ENCODE data around the gene USF2. TPM values are rescaled to one million over a fixed set of nuclear protein-coding genes. Genes with fewer than 3 reads are reported as not detected.

The USF2 gene
- total RNA-seq, 1 donor from 2014 or later: 49.7 TPM

DNA sequence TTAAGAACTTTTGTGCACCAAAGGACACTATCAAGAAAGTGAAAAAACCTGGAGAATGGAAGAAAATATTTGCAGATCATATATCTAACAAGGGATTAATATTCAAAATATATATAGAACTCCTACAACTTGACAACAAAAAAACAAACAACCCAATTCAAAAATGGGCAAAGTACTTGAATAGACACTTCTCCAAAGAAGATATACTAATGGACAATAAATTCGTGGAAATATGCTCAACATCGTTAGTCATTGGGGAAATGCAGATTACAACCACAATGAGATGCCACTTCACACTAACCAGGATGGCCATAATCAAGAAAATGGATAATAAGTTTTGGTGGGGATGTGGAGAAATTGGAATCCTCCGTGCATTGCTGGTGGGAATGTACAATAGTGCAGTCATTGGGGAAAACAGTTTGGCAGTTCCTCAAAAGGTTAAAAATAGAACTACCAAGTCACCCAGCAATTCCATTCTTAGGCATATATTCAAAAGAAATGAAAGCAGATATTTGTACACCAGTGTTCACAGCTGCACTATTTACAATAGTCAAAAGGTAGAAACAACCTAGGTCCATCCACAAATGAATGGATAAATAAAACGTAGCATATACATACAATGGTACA is 22.2 kb upstream of the USF2 start:
- DNase-seq (ENCODE audit: low read depth): no peak

DNA sequence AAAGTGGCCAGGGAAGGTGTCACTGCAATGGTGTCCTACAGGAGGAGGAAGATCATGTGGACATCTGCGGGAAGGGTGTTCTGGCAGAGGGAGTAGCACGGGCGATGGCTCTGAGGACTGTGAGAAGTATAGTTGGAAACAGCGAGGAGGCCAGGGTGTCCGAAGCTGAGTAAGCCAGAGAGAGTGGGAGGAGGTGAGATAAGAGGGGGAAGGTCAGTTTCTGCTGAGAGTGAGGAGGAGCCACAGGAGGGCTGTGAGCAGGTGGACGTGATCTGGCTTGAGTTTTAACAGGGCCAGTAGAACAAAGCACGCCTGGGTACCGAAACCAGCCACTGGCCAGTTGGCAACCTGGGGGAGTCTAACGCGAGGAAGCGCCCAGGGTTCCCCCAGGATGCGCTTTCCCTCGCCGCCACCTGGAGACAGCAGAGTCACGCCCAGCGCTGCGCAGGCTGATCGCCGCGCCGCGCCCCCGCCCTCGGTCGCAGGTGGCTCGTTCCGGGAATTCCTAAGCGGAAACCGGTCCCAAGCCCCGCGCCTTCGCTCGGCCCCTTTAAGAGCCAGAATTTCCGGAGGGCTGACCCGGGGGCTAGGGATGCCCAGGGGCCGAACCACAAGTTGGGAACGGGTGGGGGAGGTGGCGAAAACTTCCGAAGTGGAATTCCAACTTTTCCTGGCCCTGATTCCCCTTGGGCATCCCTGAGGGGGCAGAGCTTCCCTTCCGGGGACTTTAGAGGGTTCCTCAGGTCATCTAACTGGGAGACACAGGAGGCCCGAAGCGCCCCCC is 21.0 kb upstream of the USF2 start:
- peak; percentile 78 for DNase-seq (ENCODE audit: low read depth)

GRCh38 chr19:35248310-35249145 is 20.2 kb upstream of the USF2 start, which contains the start of gene LSR:
LSR (plus strand) TSS chr19:35249002; CDS start chr19:35249023, 21 bp downstream.
- peak; percentile 74 for DNase-seq (ENCODE audit: low read depth)

DNA sequence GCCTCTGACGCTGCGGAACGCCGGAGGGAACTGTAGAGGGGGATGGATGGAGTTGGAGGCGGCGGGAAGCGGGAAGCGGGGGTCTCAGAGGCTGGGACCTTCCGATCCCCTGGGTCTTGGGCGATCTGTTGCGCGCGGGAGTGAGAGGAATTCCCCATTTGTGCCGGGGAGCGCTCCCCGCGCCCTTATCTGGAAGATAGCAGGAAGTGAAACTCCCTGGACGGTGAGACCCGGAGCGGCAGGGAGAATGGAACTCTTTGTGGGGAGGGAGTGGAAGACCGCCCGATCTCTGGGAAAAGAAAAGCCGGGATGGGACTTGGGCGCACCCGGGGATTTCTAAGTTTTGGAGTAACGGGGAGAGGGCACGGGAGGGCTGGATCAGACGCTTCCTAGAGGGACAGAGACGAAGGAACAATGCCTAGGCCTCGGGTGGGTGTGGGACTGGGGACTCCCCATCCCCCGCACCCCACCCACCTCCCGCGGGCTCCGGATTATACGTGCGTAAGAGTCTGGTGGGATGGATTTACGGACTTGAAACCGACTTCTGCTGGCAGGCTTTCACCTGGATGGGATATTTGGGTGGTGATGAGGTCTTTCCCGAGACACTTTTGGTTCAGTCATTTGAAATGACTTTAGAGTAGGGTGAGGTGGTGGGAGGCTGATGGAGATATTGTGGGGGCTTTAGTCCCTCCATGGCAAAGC is 19.5 kb upstream of the USF2 start:
- no peak for DNase-seq (ENCODE audit: low read depth)

- no peak for DNase-seq (ENCODE audit: low read depth)
These were observed 18.7 kb upstream of the USF2 start for GRCh38 chr19:35249848-35250711.

GRCh38 chr19:35251456-35251855 is 17.3 kb upstream of the USF2 start:
- no peak for DNase-seq (ENCODE audit: low read depth)

DNA sequence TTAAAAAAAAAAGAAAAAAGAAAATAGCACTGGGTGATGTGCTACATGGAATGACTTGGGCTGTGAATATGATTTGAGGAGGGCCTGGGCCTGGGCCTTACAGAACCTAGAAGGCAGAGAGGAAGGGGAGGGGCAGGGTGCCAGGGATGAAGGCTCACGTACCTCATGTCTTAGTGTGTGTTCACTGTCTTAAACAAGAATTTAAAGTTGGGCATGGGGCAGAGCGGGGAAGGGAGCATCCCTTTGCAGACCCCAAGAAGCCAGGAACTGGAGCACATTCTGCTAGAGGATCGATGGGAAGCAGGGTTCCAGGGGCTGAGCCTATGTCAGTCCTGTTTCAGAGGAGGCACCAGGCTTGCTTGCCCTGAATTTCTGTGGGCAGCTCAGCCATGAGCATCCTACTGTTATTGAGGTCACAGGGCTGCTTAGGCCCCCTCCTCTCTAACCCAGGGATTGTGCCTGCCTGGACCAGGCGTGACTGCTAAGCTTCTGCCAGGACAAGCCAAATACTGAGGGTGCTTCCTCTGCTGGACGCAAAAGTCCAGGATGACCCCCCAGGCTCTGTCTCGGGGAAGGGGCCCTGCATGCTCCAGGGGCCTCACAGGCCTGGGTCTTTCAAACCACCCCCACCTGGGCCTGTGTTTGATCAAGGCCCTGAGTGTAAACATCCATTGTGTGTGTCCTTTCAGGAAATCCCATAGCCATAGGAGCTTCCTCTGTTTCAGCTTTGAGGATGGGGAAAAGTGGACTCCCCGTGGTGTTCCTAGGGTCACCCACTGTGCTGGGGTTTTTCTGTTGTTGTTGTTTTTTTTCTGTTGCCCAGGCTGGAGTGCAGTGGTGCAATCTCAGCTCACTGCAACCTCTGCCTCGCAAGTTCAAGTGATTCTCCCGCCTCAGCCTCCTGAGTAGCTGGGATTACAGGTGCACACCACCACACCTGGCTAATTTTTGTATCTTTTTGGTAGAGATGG is 15.2 kb upstream of the USF2 start:
- no peak for DNase-seq (ENCODE audit: low read depth)

- no peak for DNase-seq (ENCODE audit: low read depth)
These were observed 14.1 kb upstream of the USF2 start for GRCh38 chr19:35254341-35255297.

DNA sequence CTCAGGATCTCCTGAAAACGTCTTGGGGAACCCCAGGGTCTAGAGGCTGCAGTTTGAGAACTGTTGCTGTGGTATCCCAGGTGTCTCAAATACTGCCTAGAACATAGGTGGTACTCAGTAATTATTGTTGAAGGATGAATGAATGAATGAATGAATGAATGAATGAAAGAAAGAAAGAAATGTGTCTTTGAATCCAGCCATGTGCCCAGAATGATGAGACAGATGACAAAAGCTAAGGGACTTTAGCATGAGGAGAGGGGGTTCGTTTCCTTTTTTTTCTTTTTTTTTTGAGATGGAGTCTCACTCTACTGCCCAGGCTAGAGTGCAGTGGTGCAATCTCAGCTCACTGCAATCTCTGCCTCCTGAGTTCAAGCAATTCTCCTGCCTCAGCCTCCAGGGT is 12.2 kb upstream of the USF2 start:
- no peak for DNase-seq (ENCODE audit: low read depth)

GRCh38 chr19:35257113-35257461 is 11.7 kb upstream of the USF2 start:
- no peak for DNase-seq (ENCODE audit: low read depth)

DNA sequence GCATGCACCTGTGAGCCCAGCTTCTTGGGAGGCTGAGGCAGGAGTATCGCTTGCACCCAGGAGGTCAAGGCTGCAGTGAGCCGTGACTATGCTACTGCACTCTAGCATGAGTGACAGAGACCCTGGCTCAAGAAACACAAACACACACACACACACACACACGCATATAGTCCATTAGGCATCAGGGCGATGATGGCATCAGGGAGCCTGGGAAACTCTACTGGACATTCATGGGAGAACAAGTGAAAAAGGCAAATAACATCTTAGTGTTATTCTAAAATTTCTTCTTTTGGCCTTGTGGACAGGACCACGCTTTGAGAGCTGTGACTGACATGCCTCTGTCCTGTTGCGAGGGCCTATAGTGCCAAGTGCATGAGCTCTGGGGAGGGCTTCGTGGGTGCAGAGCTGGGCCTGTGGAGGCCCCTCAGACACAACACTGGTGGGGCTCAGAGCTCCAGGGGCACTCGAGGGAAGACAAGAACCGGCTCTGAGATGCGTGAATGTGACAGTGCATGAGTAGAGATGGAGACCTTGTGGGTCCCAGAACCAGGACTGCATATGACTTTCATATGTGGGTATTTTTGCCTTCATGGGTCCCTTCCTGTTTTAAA is 8.0 kb upstream of the USF2 start:
- no peak for DNase-seq (ENCODE audit: low read depth)

- DNase-seq (ENCODE audit: low read depth): no peak
These were observed 7.2 kb upstream of the USF2 start for GRCh38 chr19:35261356-35262100.

DNA sequence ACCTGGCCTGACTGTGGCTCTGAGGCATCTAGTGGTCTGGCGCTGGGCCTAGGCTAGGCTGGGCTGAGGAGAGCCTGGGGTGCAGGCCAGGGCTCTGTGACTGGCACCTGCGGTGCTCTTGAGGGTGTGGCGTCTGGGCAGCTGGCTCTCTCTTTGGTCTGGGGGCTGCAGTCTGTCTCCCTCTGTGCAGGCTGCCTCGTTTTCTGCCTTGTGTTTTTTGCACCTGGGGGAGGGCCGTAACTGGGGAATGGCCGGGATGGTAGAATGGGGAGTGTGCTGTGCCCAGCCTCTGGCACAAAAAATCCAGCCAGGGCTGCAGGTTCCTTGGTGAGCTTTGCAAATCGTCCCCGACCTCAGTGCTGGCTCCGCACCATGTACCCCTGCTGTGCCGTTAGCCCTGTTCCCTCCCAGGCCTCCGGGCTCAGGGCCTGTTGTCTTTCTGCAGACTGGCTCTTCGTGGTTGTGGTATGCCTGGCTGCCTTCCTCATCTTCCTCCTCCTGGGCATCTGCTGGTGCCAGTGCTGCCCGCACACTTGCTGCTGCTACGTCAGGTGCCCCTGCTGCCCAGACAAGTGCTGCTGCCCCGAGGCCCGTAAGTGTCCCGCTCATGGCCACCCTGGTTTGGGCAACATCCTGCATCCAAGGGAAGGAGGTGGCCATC is 6.5 kb upstream of the USF2 start:
- no peak for DNase-seq (ENCODE audit: low read depth)

GRCh38 chr19:35264268-35265125 is 4.3 kb upstream of the USF2 start:
- DNase-seq (ENCODE audit: low read depth): peak; percentile 60

GRCh38 chr19:35265126-35265899 is 3.4 kb upstream of the USF2 start:
- DNase-seq (ENCODE audit: low read depth): no peak
